Measurements from ENCODE around the gene LIMK1.

LIMK1 gene

GRCh38 chr7:74149071-74149470, 65.5 kb downstream of the LIMK1 start:
- Histone ChIP-seq H3K27ac (ENCODE audit: low read depth, low read length) (no peak overlapping the region), H2AFZ (ENCODE audit: low read depth, low read length, severe bottlenecking) (no peak overlapping the region), H3K27me3 (ENCODE audit: low read length) (no peaks in the 10 kb centered on the region), H4K20me1 (ENCODE audit: low read depth, low read length) (no peaks in the 10 kb centered on the region), H3K36me3 (ENCODE audit: low read length) (no peaks in the 10 kb centered on the region), H3K4me3 (ENCODE audit: insufficient read depth, low read length, poor library complexity, severe bottlenecking) (no peak overlapping the region), H3K9me2 (replicated peaks; ENCODE audit: insufficient read depth, low read length) (no peaks in the 10 kb centered on the region), H3F3A (ENCODE audit: insufficient read depth) (no peaks in the 10 kb centered on the region), H3K79me2 (ENCODE audit: insufficient read depth, low read length) (no peaks in the 10 kb centered on the region), H3K4me2 (ENCODE audit: low read depth, low read length, poor library complexity, severe bottlenecking) (no peak overlapping the region), H3K9me3 (ENCODE audit: insufficient read depth, low read length) (peaks cover 8% of the 10 kb centered on the region; the same call in 1 of the 2 replicates), H3K9ac (ENCODE audit: low read length) (no peak overlapping the region)
- TF ChIP-seq, protein P1, sequence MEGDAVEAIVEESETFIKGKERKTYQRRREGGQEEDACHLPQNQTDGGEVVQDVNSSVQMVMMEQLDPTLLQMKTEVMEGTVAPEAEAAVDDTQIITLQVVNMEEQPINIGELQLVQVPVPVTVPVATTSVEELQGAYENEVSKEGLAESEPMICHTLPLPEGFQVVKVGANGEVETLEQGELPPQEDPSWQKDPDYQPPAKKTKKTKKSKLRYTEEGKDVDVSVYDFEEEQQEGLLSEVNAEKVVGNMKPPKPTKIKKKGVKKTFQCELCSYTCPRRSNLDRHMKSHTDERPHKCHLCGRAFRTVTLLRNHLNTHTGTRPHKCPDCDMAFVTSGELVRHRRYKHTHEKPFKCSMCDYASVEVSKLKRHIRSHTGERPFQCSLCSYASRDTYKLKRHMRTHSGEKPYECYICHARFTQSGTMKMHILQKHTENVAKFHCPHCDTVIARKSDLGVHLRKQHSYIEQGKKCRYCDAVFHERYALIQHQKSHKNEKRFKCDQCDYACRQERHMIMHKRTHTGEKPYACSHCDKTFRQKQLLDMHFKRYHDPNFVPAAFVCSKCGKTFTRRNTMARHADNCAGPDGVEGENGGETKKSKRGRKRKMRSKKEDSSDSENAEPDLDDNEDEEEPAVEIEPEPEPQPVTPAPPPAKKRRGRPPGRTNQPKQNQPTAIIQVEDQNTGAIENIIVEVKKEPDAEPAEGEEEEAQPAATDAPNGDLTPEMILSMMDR (IDR thresholded peaks at IDR 0.05; ENCODE audit: insufficient read depth, low read length, poor library complexity, severe bottlenecking) = no peak
- no peak for TF ChIP-seq EZH2phosphoT487 (conservative IDR thresholded peaks at IDR 0.05; ENCODE audit: low read length)

GRCh38 chr7:74149603-74150002, 66.0 kb downstream of the LIMK1 start:
- Histone ChIP-seq H4K20me1 (ENCODE audit: low read depth, low read length) (no peaks in the 10 kb centered on the region), H3K4me3 (ENCODE audit: insufficient read depth, low read length, poor library complexity, severe bottlenecking) (no peak overlapping the region), H3K27me3 (ENCODE audit: low read length) (no peaks in the 10 kb centered on the region), H3K9ac (ENCODE audit: low read length) (no peak overlapping the region), H2AFZ (ENCODE audit: low read depth, low read length, severe bottlenecking) (no peak overlapping the region), H3K4me2 (ENCODE audit: low read depth, low read length, poor library complexity, severe bottlenecking) (no peak overlapping the region), H3K79me2 (ENCODE audit: insufficient read depth, low read length) (no peaks in the 10 kb centered on the region), H3K9me3 (ENCODE audit: insufficient read depth, low read length) (peaks cover 8% of the 10 kb centered on the region; the same call in 1 of the 2 replicates), H3K27ac (ENCODE audit: low read depth, low read length) (no peak overlapping the region), H3K36me3 (ENCODE audit: low read length) (no peaks in the 10 kb centered on the region), H3F3A (ENCODE audit: insufficient read depth) (no peaks in the 10 kb centered on the region), H3K9me2 (replicated peaks; ENCODE audit: insufficient read depth, low read length) (no peaks in the 10 kb centered on the region)
- TF ChIP-seq EZH2phosphoT487 (conservative IDR thresholded peaks at IDR 0.05; ENCODE audit: low read length) = no peak
- TF ChIP-seq, protein P1 (IDR thresholded peaks at IDR 0.05; ENCODE audit: insufficient read depth, low read length, poor library complexity, severe bottlenecking) = no peak

DNA sequence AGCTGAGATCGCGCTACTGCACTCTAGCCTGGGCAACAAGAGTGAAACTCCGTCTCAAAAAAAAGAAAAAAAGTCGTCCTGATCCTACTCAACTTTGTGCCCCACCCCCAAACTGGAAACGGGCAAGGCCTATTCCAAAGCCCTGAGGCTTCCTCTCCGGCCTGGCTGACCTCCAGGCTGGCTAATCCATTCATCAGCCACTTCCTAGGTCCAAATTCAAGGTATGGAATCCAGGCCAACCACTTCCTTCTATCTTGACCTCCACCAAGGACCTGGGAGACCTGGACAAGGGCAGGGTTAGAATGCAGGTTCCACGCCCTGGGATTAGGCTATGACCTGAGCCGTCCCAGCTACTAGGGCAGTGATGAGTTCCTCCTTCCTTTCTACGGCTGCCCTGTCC, 70.1 kb downstream of the LIMK1 start:
- H3K9ac ChIP-seq (ENCODE audit: low read length) = no peak overlapping the region
- no peaks in the 10 kb centered on the region for H3K79me2 ChIP-seq (ENCODE audit: insufficient read depth, low read length)
- H3K36me3 ChIP-seq (ENCODE audit: low read length) = no peaks in the 10 kb centered on the region
- TF ChIP-seq EZH2phosphoT487 (conservative IDR thresholded peaks at IDR 0.05; ENCODE audit: low read length) = no peak
- TF ChIP-seq, protein P1 (IDR thresholded peaks at IDR 0.05; ENCODE audit: insufficient read depth, low read length, poor library complexity, severe bottlenecking) = no peak
- H3K9me2 ChIP-seq (replicated peaks; ENCODE audit: insufficient read depth, low read length) = no peaks in the 10 kb centered on the region
- no peaks in the 10 kb centered on the region for H4K20me1 ChIP-seq (ENCODE audit: low read depth, low read length)
- H3K4me3 ChIP-seq (ENCODE audit: insufficient read depth, low read length, poor library complexity, severe bottlenecking) = no peak overlapping the region
- no peak overlapping the region for H3K27ac ChIP-seq (ENCODE audit: low read depth, low read length)
- no peaks in the 10 kb centered on the region for H3F3A ChIP-seq (ENCODE audit: insufficient read depth)
- no peak overlapping the region for H3K4me2 ChIP-seq (ENCODE audit: low read depth, low read length, poor library complexity, severe bottlenecking)
- H3K9me3 ChIP-seq (ENCODE audit: insufficient read depth, low read length) = no peaks in the 10 kb centered on the region
- H2AFZ ChIP-seq (ENCODE audit: low read depth, low read length, severe bottlenecking) = no peak overlapping the region
- no peaks in the 10 kb centered on the region for H3K27me3 ChIP-seq (ENCODE audit: low read length)
